CD8-positive, alpha-beta memory T cell (primary cell): ENCODE results near the gene TCF3. TPM values are rescaled to one million over a fixed set of nuclear protein-coding genes. Genes with fewer than 3 reads are reported as not detected.

ENCODE experiments used
- CTCF ChIA-PET: fragments of 350-600 bp; sonication (Branson Sonifier 250); formaldehyde crosslinking; loops from one replicate; lab custom pipeline; 2021; ENCODE audit warnings: antibody characterized with exemption; lab: Charles Lee
- POLR2A ChIA-PET: fragments of 350-600 bp; sonication (Branson Sonifier 250); formaldehyde crosslinking; loops from one replicate; lab custom pipeline; 2021; ENCODE audit warnings: antibody characterized with exemption; lab: Charles Lee
- DNase-seq, 5 donors: peaks; one replicate each; pipeline versions ENCODE4 v3.0.0 to v3.0.0-alpha.2; 2020 to 2022; ENCODE audit warnings: mixed read lengths in 1 of 5
- H3K27ac ChIP-seq: one replicate; pipeline ENCODE4 v1.7.0; 2013; ENCODE audit warnings: low read depth, mild to moderate bottlenecking, low read length, moderate library complexity
- H3K27me3 ChIP-seq: 2 replicates; pipeline ENCODE4 v1.7.0; 2013; ENCODE audit warnings: low read length, mild to moderate bottlenecking; ENCODE audit not compliant: insufficient read depth, poor library complexity, severe bottlenecking
- H3K36me3 ChIP-seq: 2 replicates; pipeline ENCODE4 v1.7.0; 2013; ENCODE audit warnings: mild to moderate bottlenecking, low read length, moderate library complexity; ENCODE audit not compliant: insufficient read depth
- H3K4me1 ChIP-seq: 2 replicates; pipeline ENCODE4 v1.7.0; 2013; ENCODE audit warnings: mild to moderate bottlenecking, low read length, moderate library complexity; ENCODE audit not compliant: insufficient read depth
- H3K4me3 ChIP-seq: 2 replicates; pipeline ENCODE4 v1.7.0; 2013; ENCODE audit warnings: mild to moderate bottlenecking, low read length
- H3K9me3 ChIP-seq: 2 replicates; pipeline ENCODE4 v1.7.0; 2013; ENCODE audit warnings: mild to moderate bottlenecking, low read length
- H3K27ac Mint-ChIP-seq, 8 donors: one replicate each; pipeline ENCODE4 v1.8.0; 2020 to 2021; ENCODE audit warnings: mixed read lengths in 8 of 8, mild to moderate bottlenecking in 6 of 8, inconsistent platforms in 3 of 8, moderate library complexity in 3 of 8
- H3K27me3 Mint-ChIP-seq, 2 donors: one replicate each; pipeline ENCODE4 v1.8.0; 2020 to 2021; ENCODE audit warnings: mixed read lengths in 2 of 2, mild to moderate bottlenecking in 1 of 2, moderate library complexity in 1 of 2
- H3K36me3 Mint-ChIP-seq, 3 donors: one replicate each; pipeline ENCODE4 v1.8.0; 2020 to 2021; ENCODE audit warnings: mixed read lengths in 3 of 3, inconsistent platforms in 1 of 3, mild to moderate bottlenecking in 1 of 3
- H3K4me1 Mint-ChIP-seq, 3 donors: one replicate each; pipeline ENCODE4 v1.8.0; 2020 to 2021; ENCODE audit warnings: mixed read lengths in 3 of 3, inconsistent platforms in 1 of 3, mild to moderate bottlenecking in 1 of 3
- H3K4me3 Mint-ChIP-seq, 7 donors: one replicate each; pipeline ENCODE4 v1.8.0; 2020 to 2021; ENCODE audit warnings: mixed read lengths in 7 of 7, mild to moderate bottlenecking in 6 of 7, moderate library complexity in 4 of 7, inconsistent platforms in 2 of 7
- H3K9me3 Mint-ChIP-seq, 5 donors: one replicate each; pipeline ENCODE4 v1.8.0; 2020 to 2022; ENCODE audit warnings: mixed read lengths in 5 of 5, mild to moderate bottlenecking in 3 of 5, moderate library complexity in 2 of 5, inconsistent platforms in 1 of 5
- polyA plus RNA-seq: library from polyadenylated mRNA; unstranded; fragments of 300-500 nt; fragmentation: Illumina TruSeq; gene quantifications from one replicate; pipeline ENCODE4 v1.2.3, GENCODE V29; 2021
- total RNA-seq, 2 experiments: library from RNA; stranded (reverse); gene quantifications; one replicate each; pipeline ENCODE4 v1.2.3, GENCODE V29; 2021

Gene TCF3
- total and polyA plus RNA-seq, 3 experiments from 2014 or later: 13.3 to 97.0 (median 96.0) TPM

- Histone ChIP-seq H3K27ac (no peak overlapping the region), H3K4me3 (no peak overlapping the region), H3K27me3 (no peaks in the 10 kb centered on the region), H3K9me3 (no peaks in the 10 kb centered on the region), H3K36me3 (peaks cover 9% of the 10 kb centered on the region), H3K4me1 (peaks cover 16% of the 10 kb centered on the region)
- peaks cover 0 to 66% (median 3%) of the 10 kb centered on the region in 3 donors for H3K36me3 Mint-ChIP-seq
- POLR2A ChIA-PET: interaction anchor here (0.6 kb wide), 1 partner anchor 219 kb away, joined by 10 read pairs; no protein-coding TSS in a partner anchor
- no peaks in the 10 kb centered on the region for H3K27me3 Mint-ChIP-seq
- CTCF ChIA-PET: no interaction called here
- H3K27ac Mint-ChIP-seq: peak overlapping the region in 2 of 8 donors; percentile 26 to 29
- no peak overlapping the region for H3K4me3 Mint-ChIP-seq
- no peak for DNase-seq
- no peaks in the 10 kb centered on the region for H3K9me3 Mint-ChIP-seq
- peaks cover 16 to 41% (median 26%) of the 10 kb centered on the region in 3 donors for H3K4me1 Mint-ChIP-seq
These were observed 38.4 kb downstream of the TCF3 start for GRCh38 chr19:1613808-1614570.

GRCh38 chr19:1613146-1613545 lies 39.3 kb downstream of the TCF3 start:
- no peak overlapping the region for H3K4me3 ChIP-seq
- DNase-seq: no peak
- Mint-ChIP-seq H3K9me3 (no peaks in the 10 kb centered on the region), H3K27ac (no peak overlapping the region), H3K4me3 (no peak overlapping the region), H3K4me1 (peaks cover 23 to 44% (median 34%) of the 10 kb centered on the region in 3 donors), H3K36me3 (peaks cover 0 to 59% (median 3%) of the 10 kb centered on the region in 3 donors), H3K27me3 (no peaks in the 10 kb centered on the region)
- H3K9me3 ChIP-seq: no peaks in the 10 kb centered on the region
- ChIA-PET CTCF (no interaction called here), POLR2A (no interaction called here)
- H3K4me1 ChIP-seq: peaks cover 25% of the 10 kb centered on the region
- peaks cover 9% of the 10 kb centered on the region for H3K36me3 ChIP-seq
- H3K27ac ChIP-seq: no peak overlapping the region
- H3K27me3 ChIP-seq: no peaks in the 10 kb centered on the region

GRCh38 chr19:1612114-1613086 lies 40.0 kb downstream of the TCF3 start:
- H3K4me3 Mint-ChIP-seq: no peak overlapping the region
- H3K27me3 Mint-ChIP-seq: no peaks in the 10 kb centered on the region
- Histone ChIP-seq H3K9me3 (no peaks in the 10 kb centered on the region), H3K4me1 (peaks cover 25% of the 10 kb centered on the region), H3K36me3 (peaks cover 9% of the 10 kb centered on the region), H3K27me3 (no peaks in the 10 kb centered on the region), H3K27ac (no peak overlapping the region), H3K4me3 (no peak overlapping the region)
- CTCF ChIA-PET: no interaction called here
- POLR2A ChIA-PET: no interaction called here
- peak overlapping the region in 1 of 8 donors; percentile 75 for H3K27ac Mint-ChIP-seq
- H3K9me3 Mint-ChIP-seq: no peaks in the 10 kb centered on the region
- peaks cover 0 to 54% (median 3%) of the 10 kb centered on the region in 3 donors for H3K36me3 Mint-ChIP-seq
- peaks cover 23 to 41% (median 34%) of the 10 kb centered on the region in 3 donors for H3K4me1 Mint-ChIP-seq
- DNase-seq: no peak

- Mint-ChIP-seq H3K36me3 (peaks cover 0 to 45% (median 0%) of the 10 kb centered on the region in 3 donors), H3K9me3 (no peaks in the 10 kb centered on the region), H3K4me3 (no peak overlapping the region), H3K4me1 (peaks cover 22 to 40% (median 25%) of the 10 kb centered on the region in 3 donors), H3K27ac (peak overlapping the region in 3 of 8 donors; percentile 32 to 84 (median 62)), H3K27me3 (no peaks in the 10 kb centered on the region)
- POLR2A ChIA-PET: no interaction called here
- CTCF ChIA-PET: no interaction called here
- Histone ChIP-seq H3K27me3 (no peaks in the 10 kb centered on the region), H3K9me3 (no peaks in the 10 kb centered on the region), H3K4me3 (no peak overlapping the region), H3K36me3 (peaks cover 9% of the 10 kb centered on the region), H3K27ac (no peak overlapping the region), H3K4me1 (peaks cover 32% of the 10 kb centered on the region)
- DNase-seq: no peak
These were observed 41.1 kb downstream of the TCF3 start for GRCh38 chr19:1611353-1611752.

GRCh38 chr19:1610579-1610978 lies 41.8 kb downstream of the TCF3 start:
- peaks cover 36% of the 10 kb centered on the region for H3K4me1 ChIP-seq
- no peaks in the 10 kb centered on the region for H3K9me3 ChIP-seq
- CTCF ChIA-PET: no interaction called here
- no peaks in the 10 kb centered on the region for H3K9me3 Mint-ChIP-seq
- H3K36me3 Mint-ChIP-seq: peaks cover 0 to 42% (median 0%) of the 10 kb centered on the region in 3 donors
- H3K4me3 ChIP-seq: no peak overlapping the region
- POLR2A ChIA-PET: interaction anchor here (0.7 kb wide), 1 partner anchor 827 kb away, joined by 5 read pairs; no protein-coding TSS in a partner anchor
- H3K4me1 Mint-ChIP-seq: peaks cover 28 to 48% (median 32%) of the 10 kb centered on the region in 3 donors
- peak overlapping the region in 1 of 7 donors; percentile 5 for H3K4me3 Mint-ChIP-seq
- peak in 1 of 5 donors; percentile 66 for DNase-seq
- no peaks in the 10 kb centered on the region for H3K27me3 ChIP-seq
- H3K27me3 Mint-ChIP-seq: peaks cover 0 to 1% of the 10 kb centered on the region in 2 donors
- H3K36me3 ChIP-seq: peaks cover 9% of the 10 kb centered on the region
- H3K27ac ChIP-seq: no peak overlapping the region
- H3K27ac Mint-ChIP-seq: peak overlapping the region in 5 of 8 donors; percentile 6 to 68 (median 55)

- no peaks in the 10 kb centered on the region for H3K9me3 Mint-ChIP-seq
- H3K4me3 ChIP-seq: no peak overlapping the region
These were observed 42.5 kb downstream of the TCF3 start for GRCh38 chr19:1609680-1610474.

GRCh38 chr19:1609103-1609396 lies 43.4 kb downstream of the TCF3 start:
- DNase-seq: peak in 2 of 5 donors; percentile 18 to 25

More at GRCh38 chr19:1609680-1610474, 42.5 kb downstream of the TCF3 start:
- Mint-ChIP-seq H3K36me3 (peaks cover 0 to 40% (median 0%) of the 10 kb centered on the region in 3 donors), H3K27ac (peak overlapping the region; percentile 42 to 95 (median 62)), H3K27me3 (peaks cover 0 to 4% of the 10 kb centered on the region in 2 donors), H3K4me3 (peak overlapping the region in 6 of 7 donors; percentile 66 to 93 (median 84)), H3K4me1 (peaks cover 30 to 50% (median 35%) of the 10 kb centered on the region in 3 donors)
- Histone ChIP-seq H3K27ac (no peak overlapping the region), H3K27me3 (no peaks in the 10 kb centered on the region), H3K4me1 (peaks cover 36% of the 10 kb centered on the region), H3K36me3 (peaks cover 9% of the 10 kb centered on the region), H3K9me3 (no peaks in the 10 kb centered on the region)
- ChIA-PET POLR2A (interaction anchor here (0.8 kb wide), 1 partner anchor 17 kb away, joined by 3 read pairs; the partner anchor contains the start of gene MBD3), CTCF (interaction anchor here (1.2 to 6.0 kb wide), 2 partner anchors 40 to 62 kb away, joined by 4 to 29 read pairs; no protein-coding TSS in a partner anchor)
- DNase-seq: no peak

More at GRCh38 chr19:1609103-1609396, 43.4 kb downstream of the TCF3 start:
- Histone ChIP-seq H3K27me3 (no peaks in the 10 kb centered on the region), H3K9me3 (no peaks in the 10 kb centered on the region), H3K36me3 (peaks cover 9% of the 10 kb centered on the region), H3K4me3 (peak overlapping the region; percentile 74), H3K4me1 (peaks cover 43% of the 10 kb centered on the region), H3K27ac (peak overlapping the region; percentile 59)
- peaks cover 0 to 4% of the 10 kb centered on the region in 2 donors for H3K27me3 Mint-ChIP-seq
- POLR2A ChIA-PET: interaction anchor here (0.5 to 0.8 kb wide), 2 partner anchors 16 to 1822 kb away, joined by 3 to 4 read pairs; partner anchors contain the start of gene MBD3
- H3K36me3 Mint-ChIP-seq: peaks cover 0 to 33% (median 0%) of the 10 kb centered on the region in 3 donors
- CTCF ChIA-PET: interaction anchor here (1.2 to 6.0 kb wide), 2 partner anchors 41 to 63 kb away, joined by 4 to 29 read pairs; no protein-coding TSS in a partner anchor
- H3K9me3 Mint-ChIP-seq: no peaks in the 10 kb centered on the region
- H3K27ac Mint-ChIP-seq: peak overlapping the region in 7 of 8 donors; percentile 72 to 95 (median 81)
- peak overlapping the region; percentile 66 to 93 (median 86) for H3K4me3 Mint-ChIP-seq
- H3K4me1 Mint-ChIP-seq: peaks cover 36 to 58% (median 37%) of the 10 kb centered on the region in 3 donors
